ENCODE data around the gene NTM.

DNA sequence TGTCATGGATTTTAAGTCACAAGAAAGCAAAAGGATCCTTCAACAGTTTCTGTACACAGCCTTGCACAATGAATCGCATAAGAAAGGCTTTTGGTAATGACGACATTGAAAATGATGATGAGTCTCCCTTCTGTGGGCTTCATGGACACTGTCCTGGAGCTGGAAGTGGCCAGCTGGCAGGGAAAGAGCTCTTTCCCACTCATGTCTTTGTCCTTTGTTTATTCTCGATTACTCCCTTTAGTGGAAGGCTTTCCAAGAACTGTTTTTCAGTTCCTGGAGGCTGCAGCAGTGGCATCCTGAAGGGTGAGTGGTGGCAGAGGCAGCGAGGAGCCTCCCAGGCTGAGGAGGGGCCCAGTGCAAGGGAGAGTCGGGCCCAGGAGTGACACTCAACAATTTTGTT, 505.2 kb downstream of the NTM start:
- TF ChIP-seq POLR2A (IDR thresholded peaks at IDR 0.05) (no peak), EP300 (IDR thresholded peaks at IDR 0.05) (no peak)
